ENCODE data around the gene TRAF3IP1. TPM values are rescaled to one million over a fixed set of nuclear protein-coding genes. Genes with fewer than 3 reads are reported as not detected.

Gene TRAF3IP1
- polyA plus RNA-seq, 3 donors: 1.2 to 1.5 (median 1.5) TPM

- Mint-ChIP-seq H3K9me3 (peaks cover 3 to 13% (median 5%) of the 10 kb centered on the region in 7 donors), H3K27ac (no peak overlapping the region), H3K27me3 (ENCODE audit: low read depth in 3 of 3) (peaks cover 17 to 41% (median 27%) of the 10 kb centered on the region in 3 donors), H3K36me3 (no peaks in the 10 kb centered on the region), H3K4me3 (no peak overlapping the region), H3K4me1 (peaks cover under 1% of the 10 kb centered on the region)
- Histone ChIP-seq H3K9me3 (replicated peaks in 1 of 2; ENCODE audit: control insufficient read depth in 1 of 2, insufficient read depth in 1 of 2, low read length in 2 of 2) (no peaks in the 10 kb centered on the region), H3K36me3 (replicated peaks in 1 of 2; ENCODE audit: control insufficient read depth in 1 of 2, insufficient read depth in 2 of 2, low read length in 2 of 2) (no peaks in the 10 kb centered on the region), H3K27me3 (ENCODE audit: control insufficient read depth in 2 of 2, insufficient read depth in 2 of 2, low read length in 2 of 2) (peaks cover 0 to 10% of the 10 kb centered on the region in 2 donors), H3K4me1 (ENCODE audit: control insufficient read depth in 1 of 2, insufficient read depth in 2 of 2, low read length in 2 of 2) (peaks cover 0 to under 1% of the 10 kb centered on the region in 2 donors), H4K20me1 (ENCODE audit: insufficient read depth, low read length) (no peaks in the 10 kb centered on the region), H3K4me3 (replicated peaks in 1 of 3; ENCODE audit: low read depth in 2 of 3, low read length in 3 of 3) (no peak overlapping the region), H3K27ac (ENCODE audit: low read depth in 1 of 2, low read length in 2 of 2) (no peak overlapping the region), H3K9ac (ENCODE audit: insufficient read depth, low read length, poor library complexity, severe bottlenecking) (no peak overlapping the region), H3K79me2 (ENCODE audit: insufficient read depth, low read length) (no peaks in the 10 kb centered on the region), H2AFZ (ENCODE audit: insufficient read depth, low read depth, low read length, poor library complexity, severe bottlenecking) (no peak overlapping the region), H3K4me2 (replicated peaks; ENCODE audit: extremely low read depth, low read length, poor library complexity, severe bottlenecking) (no peak overlapping the region)
- intact Hi-C loops (cut with micrococcal nuclease): no loop called here
- WGBS (ENCODE audit: insufficient coverage): 100% methylated on average over 8 of the region's 8 CpGs
- TF ChIP-seq CTCF (IDR thresholded peaks at IDR 0.05): no peak
- DNase-seq: no peak
These were observed 5.7 kb upstream of the TRAF3IP1 start for GRCh38 chr2:238314576-238314975.

GRCh38 chr2:238315031-238315595, 5.2 kb upstream of the TRAF3IP1 start:
- H3K27ac Mint-ChIP-seq: no peak overlapping the region

More at GRCh38 chr2:238315031-238315595, 5.2 kb upstream of the TRAF3IP1 start:
- H3K27me3 ChIP-seq (ENCODE audit: control insufficient read depth in 2 of 2, insufficient read depth in 2 of 2, low read length in 2 of 2): peaks cover 3 to 15% of the 10 kb centered on the region in 2 donors
- Mint-ChIP-seq H3K27me3 (ENCODE audit: low read depth in 3 of 3) (peaks cover 21 to 43% (median 33%) of the 10 kb centered on the region in 3 donors), H3K4me1 (peaks cover 6% of the 10 kb centered on the region), H3K9me3 (peaks cover 3 to 13% (median 5%) of the 10 kb centered on the region in 7 donors), H3K4me3 (no peak overlapping the region), H3K36me3 (no peaks in the 10 kb centered on the region)
- no peaks in the 10 kb centered on the region for H3K36me3 ChIP-seq (replicated peaks in 1 of 2; ENCODE audit: control insufficient read depth in 1 of 2, insufficient read depth in 2 of 2, low read length in 2 of 2)
- H4K20me1 ChIP-seq (ENCODE audit: insufficient read depth, low read length): no peaks in the 10 kb centered on the region
- H3K27ac ChIP-seq (ENCODE audit: low read depth in 1 of 2, low read length in 2 of 2): no peak overlapping the region
- no peak for TF ChIP-seq CTCF (IDR thresholded peaks at IDR 0.05)
- H3K4me2 ChIP-seq (replicated peaks; ENCODE audit: extremely low read depth, low read length, poor library complexity, severe bottlenecking): no peak overlapping the region
- no peaks in the 10 kb centered on the region for H3K79me2 ChIP-seq (ENCODE audit: insufficient read depth, low read length)
- DNase-seq: no peak
- 95% methylated on average over 12 of the region's 13 CpGs for WGBS (ENCODE audit: insufficient coverage)
- no peak overlapping the region for H3K4me3 ChIP-seq (replicated peaks in 1 of 3; ENCODE audit: low read depth in 2 of 3, low read length in 3 of 3)
- intact Hi-C loops (cut with micrococcal nuclease): no loop called here
- peaks cover 4 to 5% of the 10 kb centered on the region in 2 donors for H3K4me1 ChIP-seq (ENCODE audit: control insufficient read depth in 1 of 2, insufficient read depth in 2 of 2, low read length in 2 of 2)
- H2AFZ ChIP-seq (ENCODE audit: insufficient read depth, low read depth, low read length, poor library complexity, severe bottlenecking): no peak overlapping the region
- H3K9ac ChIP-seq (ENCODE audit: insufficient read depth, low read length, poor library complexity, severe bottlenecking): no peak overlapping the region
- no peaks in the 10 kb centered on the region for H3K9me3 ChIP-seq (replicated peaks in 1 of 2; ENCODE audit: control insufficient read depth in 1 of 2, insufficient read depth in 1 of 2, low read length in 2 of 2)

Measured in CD14-positive monocyte (primary cell).